HL-60 (cell line): ENCODE data around the gene CYP8B1.

Experiments
- DNase-seq, 2 experiments: peaks; one replicate each; pipeline ENCODE4 v3.0.0-alpha.2; 2010 to 2020; ENCODE audit warnings: low read depth in 1 of 2, low spot score in 1 of 2
- H3K27ac ChIP-seq: fragments of 250-450 bp; sonication (Bioruptor Pico); replicated peaks from 2 replicates; pipeline ENCODE4 v1.5.1; 2020; ENCODE audit warnings: mild to moderate bottlenecking, moderate library complexity
- H3K27me3 ChIP-seq: fragments of 250-450 bp; sonication (Bioruptor Pico); 2 replicates; pipeline ENCODE4 v1.5.1; 2021; ENCODE audit warnings: mild to moderate bottlenecking, moderate library complexity; ENCODE audit not compliant: insufficient read depth, poor library complexity, severe bottlenecking
- H3K4me3 ChIP-seq: replicated peaks from 2 replicates; pipeline ENCODE4 v1.5.1; 2011; ENCODE audit warnings: mild to moderate bottlenecking, control low read depth, low read length; ENCODE audit not compliant: insufficient read depth
- CTCF ChIP-seq: IDR thresholded peaks from one replicate; pipeline ENCODE4 v1.5.1; 2011; ENCODE audit warnings: low read length, control low read depth, inconsistent platforms; ENCODE audit not compliant: insufficient read depth
- GABPA ChIP-seq: IDR thresholded peaks from 2 replicates; pipeline ENCODE4 v1.6.1; 2012; ENCODE audit warnings: low read depth
- POLR2AphosphoS5 ChIP-seq: IDR thresholded peaks from 2 replicates; pipeline ENCODE4 v1.6.1; 2012; ENCODE audit warnings: low read depth
- REST ChIP-seq: IDR thresholded peaks from 2 replicates; pipeline ENCODE4 v1.6.1; 2012; ENCODE audit warnings: low read depth; ENCODE audit not compliant: insufficient replicate concordance
- SPI1 ChIP-seq: IDR thresholded peaks from 2 replicates; pipeline ENCODE4 v1.6.1; 2012; ENCODE audit warnings: low read depth, mild to moderate bottlenecking, borderline replicate concordance

The CYP8B1 gene

GRCh38 chr3:42892169-42892568 lies 16.5 kb upstream of the CYP8B1 start:
- DNase-seq: no peak
- Histone ChIP-seq H3K27me3 (peaks cover 3% of the 10 kb centered on the region), H3K27ac (no peak overlapping the region), H3K4me3 (no peak overlapping the region)
- TF ChIP-seq GABPA (no peak), REST (no peak), SPI1 (no peak), CTCF (no peak), POLR2AphosphoS5 (no peak)

DNA sequence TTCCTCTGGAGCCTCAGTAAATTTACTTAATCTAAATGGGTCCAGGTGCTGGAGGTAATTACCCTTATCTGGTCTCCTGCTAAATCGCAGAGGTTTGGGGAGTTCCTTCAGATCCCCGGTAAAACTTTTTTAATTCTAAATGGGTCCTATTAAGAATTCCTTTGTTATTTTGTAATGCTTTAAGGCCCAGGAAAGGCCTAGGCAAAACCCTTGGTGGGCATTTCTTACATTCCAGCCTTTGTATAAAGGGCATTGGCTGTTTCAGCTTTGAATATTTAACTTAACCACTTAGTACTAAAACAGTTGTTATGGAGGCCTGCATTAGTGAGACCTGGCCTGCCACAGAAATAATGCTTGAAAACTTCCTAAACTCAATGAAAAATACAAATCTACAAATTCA lies 15.4 kb upstream of the CYP8B1 start:
- no peak for TF ChIP-seq GABPA
- no peak for TF ChIP-seq SPI1
- no peak for TF ChIP-seq CTCF
- no peak for TF ChIP-seq REST
- no peak for TF ChIP-seq POLR2AphosphoS5
- Histone ChIP-seq H3K4me3 (no peak overlapping the region), H3K27ac (no peak overlapping the region), H3K27me3 (peaks cover 3% of the 10 kb centered on the region)
- no peak for DNase-seq

DNA sequence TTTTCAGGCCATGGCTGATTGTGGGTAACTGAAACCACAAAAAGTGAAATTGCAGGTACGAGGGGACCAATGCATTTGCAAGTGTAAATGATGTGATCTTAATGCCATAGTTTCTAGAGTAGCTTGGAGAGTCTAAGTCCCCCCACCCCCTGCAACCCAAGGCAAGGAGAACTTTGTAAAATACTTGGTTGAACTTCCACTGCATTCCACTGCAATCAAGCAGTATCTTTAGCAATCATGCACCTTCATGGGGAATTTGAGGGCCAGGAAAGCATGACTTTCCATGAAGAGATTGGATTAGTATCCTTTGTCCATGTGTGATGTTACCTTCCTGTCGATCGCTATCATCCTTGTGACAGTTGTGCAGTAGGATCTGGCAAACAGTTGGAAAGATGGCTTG lies 11.4 kb upstream of the CYP8B1 start:
- H3K27me3 ChIP-seq: peaks cover 3% of the 10 kb centered on the region
- TF ChIP-seq POLR2AphosphoS5 (no peak), SPI1 (no peak), GABPA (no peak), CTCF (no peak), REST (no peak)
- H3K4me3 ChIP-seq: no peak overlapping the region
- DNase-seq: no peak
- no peak overlapping the region for H3K27ac ChIP-seq
